GM19023 (cell line): Measurements from ENCODE around the gene SOX21.
"Not testable (repeated sequence)": the region's sequence is repeated elsewhere in the genome, so short reads cannot be mapped to it uniquely, and the experiment has no call there.

ENCODE experiments used
- ATAC-seq: cut with Tn5 transposase; IDR thresholded peaks from one replicate; pipeline ENCODE4 v1.9.1; 2021; ENCODE audit warnings: mild to moderate bottlenecking, moderate library complexity; ENCODE audit not compliant: unreplicated experiment

Gene SOX21

DNA sequence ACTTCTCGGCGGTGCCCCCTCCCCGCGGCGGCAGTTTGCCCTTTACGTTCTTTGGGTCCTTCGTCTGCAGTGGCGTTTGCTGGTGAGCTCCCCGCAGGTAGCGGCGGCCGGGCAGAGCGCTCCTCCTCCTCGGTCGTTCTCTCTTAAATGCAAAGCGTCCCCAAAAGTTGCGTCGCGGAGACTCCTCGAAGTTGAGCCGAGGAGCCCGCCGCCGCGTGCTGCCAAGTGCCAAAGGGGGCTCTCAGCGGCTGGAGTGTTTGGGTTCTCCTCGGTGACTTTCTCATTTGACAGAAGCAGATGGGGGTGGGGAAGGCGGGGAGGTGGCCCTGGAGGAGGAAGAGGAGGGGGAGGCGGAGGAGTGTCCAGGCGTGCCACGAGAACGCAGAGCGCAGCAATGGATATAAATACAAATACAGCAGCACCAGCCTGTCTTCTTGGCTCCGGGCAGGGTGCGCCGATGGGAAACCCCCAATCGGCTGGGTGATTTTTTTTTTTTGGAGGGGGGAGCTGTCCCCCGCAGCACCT is at the start of gene SOX21:
SOX21 (minus strand) TSS at position 259 of the 525 bp plus-strand sequence. CDS start 496 bp downstream, outside the sequence.
- no peak for ATAC-seq

DNA sequence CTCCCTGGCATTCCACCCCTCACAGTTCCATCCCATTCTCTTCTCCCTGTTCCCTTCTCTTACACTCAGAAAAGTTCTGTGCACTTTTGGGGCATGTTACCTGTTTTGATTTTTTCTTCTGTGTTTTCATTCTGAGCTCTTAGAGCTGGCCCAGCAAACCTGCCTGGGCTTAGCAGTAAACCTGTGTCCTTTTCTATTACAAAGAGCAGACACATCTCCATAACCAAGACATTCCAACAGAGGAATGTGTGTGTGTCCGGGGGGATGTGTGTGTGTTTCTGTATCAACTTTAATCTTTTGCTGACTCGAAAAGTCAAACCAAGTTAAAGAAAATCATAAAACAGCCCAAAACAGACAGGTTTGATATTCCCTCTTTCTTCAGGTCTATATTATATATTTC is 49.1 kb upstream of the SOX21 start:
- ATAC-seq, result no peak

DNA sequence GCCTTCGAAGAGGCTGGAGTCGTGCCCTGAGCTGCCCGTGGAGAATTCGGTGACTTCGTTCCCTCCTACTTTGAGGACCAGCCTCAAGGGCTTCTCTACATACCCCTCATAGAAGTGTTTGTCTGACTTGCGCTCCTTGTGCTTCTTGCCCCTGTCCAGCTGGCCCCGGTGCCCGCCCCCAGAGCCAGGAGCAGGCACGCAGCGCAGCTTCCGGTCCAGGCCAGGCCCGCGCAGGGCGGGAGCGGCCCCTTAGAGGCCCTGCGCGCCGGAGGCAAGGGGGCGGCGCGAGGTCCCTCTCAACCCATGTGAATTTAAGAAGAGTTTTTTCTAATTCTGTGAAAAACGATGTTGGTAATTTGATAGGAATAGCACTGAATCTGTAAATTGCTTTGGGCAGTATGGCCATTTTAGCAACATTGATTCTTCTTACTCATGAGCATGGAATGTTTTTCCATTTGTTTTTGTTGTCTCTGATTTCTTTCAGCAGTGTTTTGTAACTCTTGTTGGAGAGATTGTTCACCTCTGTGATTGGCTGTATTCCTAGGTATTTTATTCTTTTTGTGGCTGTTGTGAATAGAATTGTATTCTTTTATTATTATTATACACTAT is 46.9 kb upstream of the SOX21 start:
- no peak for ATAC-seq

GRCh38 chr13:94758436-94758960 is 46.2 kb upstream of the SOX21 start:
- no peak for ATAC-seq

- no peak for ATAC-seq
These were observed 41.0 kb upstream of the SOX21 start for GRCh38 chr13:94753327-94753726.

DNA sequence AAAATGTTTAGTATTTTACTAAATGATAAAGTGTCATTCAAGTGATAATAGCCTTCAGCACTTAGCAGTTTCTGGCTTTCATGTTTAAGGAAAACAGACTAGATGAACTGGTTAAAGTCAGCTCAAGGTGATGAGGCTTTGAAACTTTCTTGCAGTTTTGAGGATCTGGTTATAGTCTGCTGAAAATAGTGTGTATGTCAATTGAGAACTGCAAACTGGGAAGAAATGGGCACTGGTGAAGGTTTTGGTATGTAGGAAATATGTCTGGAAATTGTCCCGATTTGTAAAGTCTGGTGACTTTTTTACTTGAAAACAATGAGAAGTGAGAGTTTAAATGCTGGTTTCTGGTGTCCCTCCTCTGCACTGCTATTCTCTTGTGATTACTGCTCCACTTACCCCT is 36.8 kb upstream of the SOX21 start:
- no peak for ATAC-seq

- ATAC-seq, result no peak
These were observed 26.9 kb upstream of the SOX21 start for GRCh38 chr13:94739235-94739634.

DNA sequence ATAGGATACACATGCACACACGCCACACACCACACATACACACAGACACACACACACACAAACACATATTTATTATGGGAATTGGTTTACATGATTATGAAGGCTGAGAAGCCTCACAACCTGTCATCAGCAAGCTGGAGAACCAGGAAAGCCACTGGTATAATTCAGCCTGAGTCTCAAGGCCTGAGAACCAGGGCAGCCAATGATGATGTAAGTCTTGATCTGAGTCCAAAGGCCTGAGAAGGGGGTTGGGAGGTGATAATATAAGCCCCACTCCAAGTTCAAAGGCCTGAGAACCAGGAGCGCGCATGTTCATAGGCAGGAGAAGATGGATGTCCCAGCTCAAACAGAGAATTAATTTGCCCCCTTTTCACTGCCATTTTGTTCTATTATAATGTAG is 18.7 kb upstream of the SOX21 start:
- no peak for ATAC-seq

GRCh38 chr13:94729941-94730340 is 17.6 kb upstream of the SOX21 start:
- ATAC-seq, result not testable (repeated sequence)

GRCh38 chr13:94726425-94726824 is 14.1 kb upstream of the SOX21 start:
- ATAC-seq, result no peak

DNA sequence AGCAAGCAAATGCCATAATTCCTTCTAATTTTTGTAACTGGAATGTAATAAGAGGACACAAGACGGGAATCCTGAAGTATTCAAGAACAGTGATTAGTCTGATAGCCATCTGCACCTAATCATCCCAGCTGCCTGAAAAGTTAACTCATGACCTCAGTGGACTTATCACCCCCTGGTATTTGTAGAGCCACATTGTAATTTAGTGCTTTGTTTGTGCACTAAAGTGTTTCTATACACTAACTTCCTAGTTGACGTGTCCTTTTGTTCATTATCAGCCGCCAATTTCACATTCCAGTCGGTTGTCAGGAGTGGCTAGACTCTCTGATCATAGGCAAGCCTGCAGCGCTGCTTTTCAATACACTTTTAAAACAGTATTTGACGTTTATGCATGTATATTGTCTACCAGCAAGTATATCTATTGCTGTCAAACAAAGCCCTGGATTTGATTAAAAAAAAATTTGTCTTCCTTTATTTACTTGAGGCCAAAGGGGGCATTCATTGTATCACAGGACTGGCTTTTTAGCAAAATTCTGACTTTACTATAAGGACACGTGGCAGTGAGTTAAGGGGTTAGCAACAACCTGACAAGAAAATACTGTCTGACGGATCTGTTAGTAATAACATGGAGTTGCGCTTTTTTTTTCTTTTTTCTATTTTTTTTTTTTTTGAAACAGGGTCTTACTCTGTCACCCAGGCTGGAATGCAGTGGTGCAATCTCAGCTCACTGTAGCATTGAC is 10.4 kb upstream of the SOX21 start:
- no peak for ATAC-seq

- ATAC-seq, result not testable (repeated sequence)
These were observed 6.4 kb upstream of the SOX21 start for GRCh38 chr13:94718697-94719096.

GRCh38 chr13:94717916-94718315 is 5.6 kb upstream of the SOX21 start:
- no peak for ATAC-seq

DNA sequence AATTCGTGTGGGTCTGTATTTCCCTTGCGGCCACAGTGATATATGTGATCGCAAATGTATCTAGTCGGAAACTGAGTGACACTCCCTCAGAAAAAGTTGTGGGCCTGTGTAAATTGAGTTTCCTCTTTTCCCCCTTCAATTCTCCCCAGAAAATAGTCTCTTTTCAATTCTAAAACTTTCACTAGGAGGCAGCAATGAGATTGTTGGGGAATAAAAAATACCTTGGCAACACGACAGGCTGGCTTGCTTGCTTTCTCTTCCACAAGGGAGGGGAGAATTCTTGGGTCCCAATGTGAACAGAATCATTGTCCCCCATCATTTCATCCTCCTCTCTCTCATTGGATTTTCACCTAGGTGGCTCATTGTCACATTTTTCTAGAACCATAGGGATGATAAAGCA is 3.7 kb upstream of the SOX21 start:
- no peak for ATAC-seq

DNA sequence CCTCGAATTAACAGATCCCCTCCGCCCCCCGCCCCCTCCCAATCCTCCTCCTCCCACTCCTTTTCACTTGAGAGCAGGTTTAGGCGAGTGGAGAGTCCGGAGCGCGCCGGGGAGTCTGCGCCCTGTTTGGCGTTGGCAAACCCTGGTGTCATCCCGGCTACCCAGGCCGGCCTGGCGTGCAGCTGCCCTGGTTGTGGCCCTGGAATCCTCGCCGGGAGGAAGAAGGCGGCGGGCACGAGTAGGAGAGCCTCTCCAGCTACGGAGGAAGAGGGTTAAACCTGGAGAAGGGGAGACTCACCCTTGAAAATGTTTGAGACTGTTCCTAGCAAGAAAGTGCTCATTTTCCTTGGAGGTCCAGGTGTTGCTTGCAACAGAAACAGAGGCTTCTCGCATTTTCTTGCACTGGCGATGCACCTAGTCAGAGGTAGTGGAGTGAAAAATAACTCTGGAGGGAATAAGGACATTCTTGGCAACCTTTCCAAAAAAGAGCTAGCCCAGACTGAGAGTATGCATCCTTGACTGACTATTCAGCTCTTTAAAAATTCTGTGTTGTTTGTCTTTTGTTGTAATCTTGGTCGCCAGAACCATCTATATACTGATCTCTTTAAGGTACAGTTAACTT is 1.3 kb upstream of the SOX21 start:
- no peak for ATAC-seq

DNA sequence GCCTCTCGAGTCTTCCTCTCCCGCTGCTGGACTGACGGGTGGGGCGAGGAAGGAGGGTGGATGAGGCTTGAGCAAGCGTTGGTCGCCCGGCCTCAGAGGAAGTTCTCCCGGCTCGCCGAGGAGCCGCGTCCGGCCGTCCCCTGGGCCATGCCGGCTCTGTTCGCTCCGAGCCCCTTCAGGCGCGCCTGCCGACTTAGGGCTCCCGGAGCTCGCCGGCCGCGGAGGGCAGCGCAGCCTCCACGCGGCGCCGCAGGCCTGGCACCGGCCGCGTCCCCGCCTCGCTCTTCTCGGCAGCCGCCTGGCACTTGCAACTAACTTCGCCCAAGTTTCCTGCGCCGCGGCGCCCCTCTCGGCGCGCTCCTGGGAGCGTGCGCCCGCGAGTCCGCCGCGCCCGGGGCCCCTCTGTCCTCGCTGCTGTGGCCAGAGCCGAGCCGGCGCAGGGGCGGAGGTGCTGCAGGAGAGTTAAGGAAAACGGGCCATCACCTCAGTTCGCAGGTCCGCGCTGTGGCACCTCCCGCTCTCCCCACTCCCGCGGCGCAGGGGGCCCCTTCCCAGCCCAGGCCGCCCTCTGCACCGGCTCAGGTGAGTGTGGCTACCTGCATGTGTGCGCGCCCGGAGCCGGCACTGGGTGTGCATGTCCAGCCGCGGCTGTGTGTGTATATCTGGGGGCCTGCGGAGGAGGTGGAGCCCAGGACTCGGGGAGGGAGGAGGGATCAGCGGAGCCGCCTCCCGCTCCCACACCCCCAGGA is 641 bp upstream of the SOX21 start:
- no peak for ATAC-seq

- ATAC-seq, result no peak
These were observed 621 bp downstream of the SOX21 start for GRCh38 chr13:94711561-94712286.

- ATAC-seq, result no peak
These were observed 1.3 kb downstream of the SOX21 start for GRCh38 chr13:94710881-94711560.

DNA sequence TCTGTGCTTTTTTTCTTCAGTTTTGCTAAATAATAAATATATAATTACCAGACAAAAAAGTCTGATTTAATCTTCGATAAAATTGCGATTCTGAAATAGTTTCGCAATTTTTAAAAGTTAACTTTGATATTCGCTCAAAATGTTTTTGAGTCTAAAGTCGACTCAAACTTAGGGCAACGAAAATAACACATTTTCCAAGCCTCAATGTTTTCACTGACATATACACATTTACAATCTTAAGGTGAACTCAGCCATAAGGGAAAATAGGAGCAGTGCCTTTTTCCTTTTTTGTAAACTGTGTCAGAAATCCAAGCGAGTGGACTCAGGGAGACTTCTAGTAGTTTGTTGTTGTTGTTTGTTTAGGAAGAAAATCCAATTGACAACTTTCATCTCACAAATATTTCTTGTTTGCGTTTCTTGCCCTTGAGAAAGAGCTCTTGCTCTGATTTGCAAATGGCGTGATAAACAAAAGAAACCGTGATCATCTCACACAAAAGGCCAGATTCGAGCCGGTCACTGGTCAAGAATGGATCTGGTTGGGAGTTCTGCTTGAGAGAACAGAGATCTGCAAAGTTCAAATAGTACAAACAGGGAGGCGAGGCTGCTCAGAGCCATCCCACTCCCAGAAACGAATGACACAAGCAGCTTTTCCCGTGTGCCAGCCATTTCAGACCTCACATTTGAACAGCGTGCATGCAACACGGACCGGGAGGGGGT is 2.1 kb downstream of the SOX21 start:
- ATAC-seq, result no peak
